ENCODE results near the gene NR6A1. TPM values are rescaled to one million over a fixed set of nuclear protein-coding genes. Genes with fewer than 3 reads are reported as not detected.
A peak's percentile ranks its signal among the peaks of the same experiment; 100 is the strongest.

Gene NR6A1
- total RNA-seq, result 60.7 and 63.7 TPM in 2 replicates
- long read RNA-seq, partial matches to known transcripts, result 1 of 9 reads
- long read RNA-seq, other reads (novel, unspliced or antisense), result 8 of 9 reads

DNA sequence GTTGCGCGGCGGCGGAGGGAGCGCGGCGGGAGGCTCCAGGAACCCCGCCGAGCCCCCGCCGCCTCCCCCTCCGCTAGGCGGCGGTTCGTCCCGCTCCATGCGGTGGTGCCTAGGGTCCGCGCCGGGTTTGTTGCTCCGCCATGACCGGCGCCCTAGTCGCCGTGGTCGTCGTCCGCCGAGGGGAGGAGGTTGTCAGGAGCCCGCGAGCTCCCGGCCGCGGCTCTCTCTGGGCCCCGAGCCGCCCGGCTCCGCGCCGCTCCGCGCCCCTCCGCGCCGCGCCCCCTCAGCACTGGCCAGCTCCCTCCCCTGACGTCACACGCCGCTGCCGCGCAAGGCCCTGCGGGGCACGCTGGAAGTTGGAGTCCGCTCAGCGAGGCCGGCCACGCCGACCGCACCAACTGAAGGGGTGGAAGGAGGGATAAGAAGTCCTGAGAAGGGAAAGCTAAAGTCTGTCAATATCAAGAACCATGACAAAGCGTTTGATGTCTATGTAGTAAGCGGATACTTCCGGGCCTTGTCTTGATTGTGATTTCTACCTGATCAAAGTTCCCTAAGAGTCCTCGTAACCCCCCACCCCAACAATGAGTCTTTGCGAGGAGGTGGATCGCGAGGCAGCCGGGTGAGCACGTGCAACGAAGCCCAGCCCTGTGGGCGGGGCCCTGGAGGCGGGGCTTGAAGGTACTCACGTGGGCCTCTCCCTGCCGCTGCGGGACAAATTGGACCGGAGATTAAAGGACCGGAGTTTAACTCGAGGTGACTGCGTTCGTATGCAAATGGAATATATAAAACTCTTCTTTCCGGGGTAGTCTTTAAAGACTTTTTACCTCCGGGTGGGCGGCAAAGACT, at the start of gene NR6A1:
TSS of gene NR6A1 (minus strand) at position 291 of the 846 bp plus-strand sequence.
- Mint-ChIP-seq H3K4me3 (peak within 1 kb of the TSS; percentile 89), H3K27me3 (ENCODE audit: low read depth) (peaks cover 81% of the 10 kb centered on the region), H3K9me3 (no peaks in the 10 kb centered on the region), H3K4me1 (peaks cover 35% of the 10 kb centered on the region), H3K27ac (ENCODE audit: unreplicated experiment) (peak within 1 kb of the TSS; percentile 100), H3K36me3 (ENCODE audit: low read depth) (no peaks in the 10 kb centered on the region)
- TF ChIP-seq, protein P1, sequence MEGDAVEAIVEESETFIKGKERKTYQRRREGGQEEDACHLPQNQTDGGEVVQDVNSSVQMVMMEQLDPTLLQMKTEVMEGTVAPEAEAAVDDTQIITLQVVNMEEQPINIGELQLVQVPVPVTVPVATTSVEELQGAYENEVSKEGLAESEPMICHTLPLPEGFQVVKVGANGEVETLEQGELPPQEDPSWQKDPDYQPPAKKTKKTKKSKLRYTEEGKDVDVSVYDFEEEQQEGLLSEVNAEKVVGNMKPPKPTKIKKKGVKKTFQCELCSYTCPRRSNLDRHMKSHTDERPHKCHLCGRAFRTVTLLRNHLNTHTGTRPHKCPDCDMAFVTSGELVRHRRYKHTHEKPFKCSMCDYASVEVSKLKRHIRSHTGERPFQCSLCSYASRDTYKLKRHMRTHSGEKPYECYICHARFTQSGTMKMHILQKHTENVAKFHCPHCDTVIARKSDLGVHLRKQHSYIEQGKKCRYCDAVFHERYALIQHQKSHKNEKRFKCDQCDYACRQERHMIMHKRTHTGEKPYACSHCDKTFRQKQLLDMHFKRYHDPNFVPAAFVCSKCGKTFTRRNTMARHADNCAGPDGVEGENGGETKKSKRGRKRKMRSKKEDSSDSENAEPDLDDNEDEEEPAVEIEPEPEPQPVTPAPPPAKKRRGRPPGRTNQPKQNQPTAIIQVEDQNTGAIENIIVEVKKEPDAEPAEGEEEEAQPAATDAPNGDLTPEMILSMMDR (conservative IDR thresholded peaks at IDR 0.05), result peak; percentile 51
- DNase-seq (ENCODE audit: low read depth, low spot score), result peak; percentile 92

DNA sequence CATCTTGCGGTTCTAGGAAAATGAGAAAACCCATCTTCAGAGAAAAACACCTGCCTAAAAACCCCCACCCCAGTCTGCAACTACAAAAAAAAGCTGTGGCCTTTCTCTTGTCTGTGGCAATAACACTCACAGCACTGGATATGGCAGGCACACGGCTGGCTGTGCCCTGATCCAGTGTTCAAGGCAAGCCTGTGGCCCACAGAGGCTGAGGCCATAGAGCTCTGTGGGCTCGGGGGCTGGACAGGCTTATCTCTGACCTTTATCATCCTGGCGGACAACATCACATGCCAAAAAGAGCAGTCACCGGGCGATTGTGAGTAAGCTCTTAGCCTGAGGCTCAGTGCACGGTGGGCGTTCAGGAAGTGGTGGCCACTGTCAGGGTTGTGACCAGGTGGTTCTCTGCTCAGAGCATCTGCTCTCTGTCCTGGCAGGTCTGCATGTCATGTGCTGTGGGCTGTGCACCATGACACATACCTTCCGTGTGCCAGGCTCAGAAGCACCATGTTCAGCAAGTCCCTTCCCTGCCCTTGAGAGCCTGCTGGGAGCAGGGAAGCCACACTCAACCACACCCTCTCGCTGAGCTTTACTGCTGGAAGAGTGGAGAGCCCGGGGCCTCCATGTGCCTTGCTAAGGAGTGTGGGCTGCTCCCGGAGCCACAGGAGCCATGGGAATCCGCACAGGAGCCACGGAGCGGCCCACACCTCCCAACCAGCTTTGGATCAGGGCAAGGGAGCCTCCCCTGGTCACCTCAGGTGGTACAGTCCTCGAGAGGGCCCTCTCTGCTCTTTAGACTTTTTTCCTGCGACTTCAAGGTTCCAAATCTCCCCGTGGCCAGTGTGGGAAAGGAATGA, 47.5 kb upstream of the NR6A1 start:
- Mint-ChIP-seq H3K27ac (ENCODE audit: unreplicated experiment) (no peak overlapping the region), H3K27me3 (ENCODE audit: low read depth) (no peaks in the 10 kb centered on the region), H3K4me1 (peaks cover 7% of the 10 kb centered on the region), H3K4me3 (no peak overlapping the region), H3K9me3 (no peaks in the 10 kb centered on the region), H3K36me3 (ENCODE audit: low read depth) (no peaks in the 10 kb centered on the region)
- no peak for DNase-seq (ENCODE audit: low read depth, low spot score)
- TF ChIP-seq, protein P1 (conservative IDR thresholded peaks at IDR 0.05), result no peak

DNA sequence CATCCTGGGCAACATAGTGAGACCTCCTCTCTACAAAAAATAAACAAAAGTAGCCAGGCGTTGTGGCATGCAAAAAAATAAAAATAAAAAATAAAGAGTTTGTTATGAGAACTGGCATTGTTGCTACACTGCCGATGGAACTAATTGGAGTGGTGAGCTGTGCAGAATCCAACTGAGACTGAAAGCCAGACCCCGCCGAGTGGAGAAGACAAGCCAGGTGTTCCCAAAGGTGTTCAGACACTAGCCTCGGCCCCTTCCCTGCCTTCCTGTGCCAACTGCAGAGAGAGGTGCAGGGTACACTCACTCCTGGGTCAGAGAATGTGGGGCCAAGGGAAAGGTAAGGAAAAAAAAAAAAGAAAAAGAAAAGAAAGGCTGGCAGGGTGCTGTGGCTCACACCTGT, 44.5 kb upstream of the NR6A1 start:
- TF ChIP-seq, protein P1 (conservative IDR thresholded peaks at IDR 0.05), result no peak
- Mint-ChIP-seq H3K4me1 (peaks cover 17% of the 10 kb centered on the region), H3K36me3 (ENCODE audit: low read depth) (no peaks in the 10 kb centered on the region), H3K9me3 (no peaks in the 10 kb centered on the region), H3K27ac (ENCODE audit: unreplicated experiment) (no peak overlapping the region), H3K4me3 (no peak overlapping the region), H3K27me3 (ENCODE audit: low read depth) (no peaks in the 10 kb centered on the region)
- no peak for DNase-seq (ENCODE audit: low read depth, low spot score)

DNA sequence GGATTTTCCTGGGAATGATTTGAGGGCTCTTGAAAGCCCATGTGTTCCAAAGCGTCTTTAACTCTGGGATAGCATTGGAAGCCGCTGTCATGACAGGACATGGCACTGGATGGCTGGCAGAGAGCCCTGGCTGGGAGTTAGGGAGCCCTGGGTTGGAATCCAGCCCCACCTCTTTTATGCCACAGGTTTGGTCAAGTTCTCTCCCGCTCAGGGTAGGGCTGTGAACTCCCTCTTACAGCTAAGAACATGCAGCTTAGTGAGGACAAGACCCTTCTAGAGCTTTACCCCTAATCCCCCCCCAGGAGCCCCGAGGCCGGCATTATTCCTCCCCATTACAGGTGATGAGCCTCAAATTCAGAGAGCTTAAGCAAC, 43.0 kb upstream of the NR6A1 start:
- Mint-ChIP-seq H3K27me3 (ENCODE audit: low read depth) (no peaks in the 10 kb centered on the region), H3K9me3 (no peaks in the 10 kb centered on the region), H3K27ac (ENCODE audit: unreplicated experiment) (no peak overlapping the region), H3K4me1 (peaks cover 22% of the 10 kb centered on the region), H3K36me3 (ENCODE audit: low read depth) (no peaks in the 10 kb centered on the region), H3K4me3 (no peak overlapping the region)
- TF ChIP-seq, protein P1 (conservative IDR thresholded peaks at IDR 0.05), result no peak
- no peak for DNase-seq (ENCODE audit: low read depth, low spot score)

DNA sequence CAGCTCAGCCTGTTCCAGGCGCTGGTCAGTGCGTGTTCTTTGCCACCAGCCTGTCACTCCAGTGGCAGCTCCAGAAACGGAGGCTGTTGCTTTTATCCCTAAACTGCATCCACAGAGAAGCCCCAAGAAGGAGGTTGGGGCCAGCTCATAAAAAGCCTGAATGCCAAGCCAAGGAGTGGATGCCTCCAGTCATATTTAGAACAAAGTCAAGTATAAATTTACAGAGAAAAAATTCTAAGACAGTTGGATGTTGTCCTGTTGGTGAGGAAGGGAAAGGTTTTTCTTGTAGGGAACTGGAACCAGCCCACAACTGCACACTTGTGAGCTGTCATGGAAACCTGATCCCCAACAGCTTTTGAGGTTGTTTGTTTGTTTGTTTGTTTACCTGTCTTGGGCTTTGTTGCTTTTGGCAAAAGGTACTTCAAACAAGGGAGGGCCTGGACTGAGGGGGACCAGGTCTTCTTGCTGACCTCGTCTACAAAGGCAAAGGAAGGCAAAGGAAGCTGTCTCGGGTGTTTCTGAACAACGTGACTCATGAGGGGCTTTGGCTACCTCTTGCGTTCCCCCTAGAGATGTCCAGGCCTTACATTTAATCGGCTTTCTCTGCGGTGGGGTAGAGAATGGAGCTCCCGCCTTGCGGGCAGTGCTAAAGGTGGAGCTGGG, 42.5 kb upstream of the NR6A1 start:
- Mint-ChIP-seq H3K27me3 (ENCODE audit: low read depth) (no peaks in the 10 kb centered on the region), H3K9me3 (no peaks in the 10 kb centered on the region), H3K4me1 (peaks cover 24% of the 10 kb centered on the region), H3K36me3 (ENCODE audit: low read depth) (no peaks in the 10 kb centered on the region), H3K27ac (ENCODE audit: unreplicated experiment) (peak overlapping the region; percentile 43), H3K4me3 (no peak overlapping the region)
- DNase-seq (ENCODE audit: low read depth, low spot score), result no peak
- TF ChIP-seq, protein P1 (conservative IDR thresholded peaks at IDR 0.05), result no peak
